Measurements from ENCODE around the gene ADGRD2. TPM values are rescaled to one million over a fixed set of nuclear protein-coding genes. Genes with fewer than 3 reads are reported as not detected.

Gene ADGRD2
- total and polyA plus RNA-seq, 2 donors from 2014 or later: not detected

GRCh38 chr9:124473310-124473709 lies 23.1 kb downstream of the ADGRD2 start:
- H3K36me3 ChIP-seq (ENCODE audit: control insufficient read depth in 2 of 3, insufficient read depth in 3 of 3, low read length in 3 of 3): no peaks in the 10 kb centered on the region
- H3K27me3 ChIP-seq (ENCODE audit: control insufficient read depth, insufficient read depth, low read length): no peaks in the 10 kb centered on the region
- H3K9me3 ChIP-seq (ENCODE audit: control insufficient read depth in 2 of 3, insufficient read depth in 1 of 3, low read length in 3 of 3): no peaks in the 10 kb centered on the region
- no peak overlapping the region for H3K27ac ChIP-seq (ENCODE audit: low read depth in 2 of 2, low read length in 2 of 2)
- intact Hi-C loops (cut with DNase I): no loop called here
- FAIRE-seq (no peak), DNase-seq (no peak)
- no peaks in the 10 kb centered on the region for H3K4me1 ChIP-seq (ENCODE audit: control insufficient read depth in 2 of 3, insufficient read depth in 2 of 3, low read depth in 1 of 3, low read length in 3 of 3)
- no peak overlapping the region for H3K9ac ChIP-seq (ENCODE audit: low read length in 3 of 3)
- no peak overlapping the region for H3K4me3 ChIP-seq (ENCODE audit: low read length in 3 of 3)
- TF ChIP-seq, protein P1, sequence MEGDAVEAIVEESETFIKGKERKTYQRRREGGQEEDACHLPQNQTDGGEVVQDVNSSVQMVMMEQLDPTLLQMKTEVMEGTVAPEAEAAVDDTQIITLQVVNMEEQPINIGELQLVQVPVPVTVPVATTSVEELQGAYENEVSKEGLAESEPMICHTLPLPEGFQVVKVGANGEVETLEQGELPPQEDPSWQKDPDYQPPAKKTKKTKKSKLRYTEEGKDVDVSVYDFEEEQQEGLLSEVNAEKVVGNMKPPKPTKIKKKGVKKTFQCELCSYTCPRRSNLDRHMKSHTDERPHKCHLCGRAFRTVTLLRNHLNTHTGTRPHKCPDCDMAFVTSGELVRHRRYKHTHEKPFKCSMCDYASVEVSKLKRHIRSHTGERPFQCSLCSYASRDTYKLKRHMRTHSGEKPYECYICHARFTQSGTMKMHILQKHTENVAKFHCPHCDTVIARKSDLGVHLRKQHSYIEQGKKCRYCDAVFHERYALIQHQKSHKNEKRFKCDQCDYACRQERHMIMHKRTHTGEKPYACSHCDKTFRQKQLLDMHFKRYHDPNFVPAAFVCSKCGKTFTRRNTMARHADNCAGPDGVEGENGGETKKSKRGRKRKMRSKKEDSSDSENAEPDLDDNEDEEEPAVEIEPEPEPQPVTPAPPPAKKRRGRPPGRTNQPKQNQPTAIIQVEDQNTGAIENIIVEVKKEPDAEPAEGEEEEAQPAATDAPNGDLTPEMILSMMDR (IDR thresholded peaks at IDR 0.05; ENCODE audit: borderline replicate concordance, extremely low read depth, insufficient read depth): no peak

DNA sequence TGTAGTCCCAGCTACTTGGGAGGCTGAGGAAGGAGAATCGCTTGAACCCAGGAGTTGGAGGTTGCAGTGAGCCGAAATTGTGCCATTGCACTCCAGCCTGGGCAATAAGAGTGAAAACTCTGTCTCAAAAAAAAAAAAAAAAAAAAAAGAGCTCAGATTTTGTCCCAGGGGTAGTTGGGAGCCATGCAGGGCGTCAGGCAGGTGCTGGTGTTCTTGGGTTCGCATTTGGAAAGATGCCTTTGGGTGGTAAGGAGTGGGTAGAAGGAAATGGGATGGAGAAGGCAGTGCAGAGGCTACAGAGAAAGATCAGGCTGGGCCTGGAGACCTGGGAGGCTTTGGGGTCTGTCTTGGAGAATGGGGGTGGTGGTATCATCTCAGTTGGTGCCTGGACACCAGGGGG lies 23.9 kb downstream of the ADGRD2 start:
- FAIRE-seq (no peak), DNase-seq (no peak)
- no peak overlapping the region for H3K9ac ChIP-seq (ENCODE audit: low read length in 3 of 3)
- TF ChIP-seq, protein P1 (IDR thresholded peaks at IDR 0.05; ENCODE audit: borderline replicate concordance, extremely low read depth, insufficient read depth): no peak
- H3K4me1 ChIP-seq (ENCODE audit: control insufficient read depth in 2 of 3, insufficient read depth in 2 of 3, low read depth in 1 of 3, low read length in 3 of 3): no peaks in the 10 kb centered on the region
- no peaks in the 10 kb centered on the region for H3K9me3 ChIP-seq (ENCODE audit: control insufficient read depth in 2 of 3, insufficient read depth in 1 of 3, low read length in 3 of 3)
- intact Hi-C loops (cut with DNase I): no loop called here
- peaks cover 5% of the 10 kb centered on the region for H3K27me3 ChIP-seq (ENCODE audit: control insufficient read depth, insufficient read depth, low read length)
- no peaks in the 10 kb centered on the region for H3K36me3 ChIP-seq (ENCODE audit: control insufficient read depth in 2 of 3, insufficient read depth in 3 of 3, low read length in 3 of 3)
- no peak overlapping the region for H3K4me3 ChIP-seq (ENCODE audit: low read length in 3 of 3)
- H3K27ac ChIP-seq (ENCODE audit: low read depth in 2 of 2, low read length in 2 of 2): no peak overlapping the region

DNA sequence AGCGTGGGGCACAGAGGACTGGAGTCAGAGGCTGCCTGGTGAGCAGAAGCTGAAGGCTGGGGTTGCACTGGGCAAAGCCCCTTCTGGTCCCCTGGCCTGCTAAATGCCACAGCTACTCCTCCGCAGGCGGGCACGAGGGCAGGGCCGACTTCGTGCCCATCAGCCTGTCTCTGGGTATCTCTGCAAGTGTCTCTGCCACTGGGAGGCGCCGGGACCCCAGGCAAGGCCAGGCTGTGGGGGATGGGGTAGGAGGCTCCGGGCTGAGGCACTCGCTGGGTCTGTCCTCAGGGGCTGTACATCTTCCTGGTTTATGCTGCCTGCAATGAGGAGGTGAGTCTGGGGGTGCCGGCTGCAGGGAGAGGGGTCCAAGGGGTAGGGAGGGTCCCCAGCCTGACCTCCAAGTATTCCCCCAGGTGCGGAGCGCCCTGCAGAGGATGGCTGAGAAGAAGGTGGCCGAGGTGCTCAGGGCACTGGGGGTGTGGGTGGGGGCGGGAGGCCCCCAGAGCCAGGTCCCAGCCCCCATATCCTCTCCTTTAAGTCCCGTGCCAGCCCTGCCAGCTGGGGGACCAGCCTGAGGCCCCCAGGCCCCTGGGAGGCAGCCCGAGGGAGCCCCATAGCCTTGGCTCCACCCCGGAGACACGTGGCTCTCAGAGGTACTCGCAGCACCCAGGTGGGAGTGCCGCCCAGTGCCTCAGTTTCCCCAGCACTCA lies 25.1 kb downstream of the ADGRD2 start:
- H3K4me3 ChIP-seq (ENCODE audit: low read length in 3 of 3): no peak overlapping the region
- TF ChIP-seq, protein P1 (IDR thresholded peaks at IDR 0.05; ENCODE audit: borderline replicate concordance, extremely low read depth, insufficient read depth): no peak
- intact Hi-C loops (cut with DNase I): no loop called here
- no peaks in the 10 kb centered on the region for H3K36me3 ChIP-seq (ENCODE audit: control insufficient read depth in 2 of 3, insufficient read depth in 3 of 3, low read length in 3 of 3)
- no peaks in the 10 kb centered on the region for H3K9me3 ChIP-seq (ENCODE audit: control insufficient read depth in 2 of 3, insufficient read depth in 1 of 3, low read length in 3 of 3)
- no peaks in the 10 kb centered on the region for H3K4me1 ChIP-seq (ENCODE audit: control insufficient read depth in 2 of 3, insufficient read depth in 2 of 3, low read depth in 1 of 3, low read length in 3 of 3)
- no peak for FAIRE-seq
- DNase-seq: no peak
- H3K27me3 ChIP-seq (ENCODE audit: control insufficient read depth, insufficient read depth, low read length): peaks cover 11% of the 10 kb centered on the region
- H3K9ac ChIP-seq (ENCODE audit: low read length in 3 of 3): no peak overlapping the region
- no peak overlapping the region for H3K27ac ChIP-seq (ENCODE audit: low read depth in 2 of 2, low read length in 2 of 2)

All from kidney (tissue), 14 donors.